GM21515 (cell line): Measurements from ENCODE around the gene CLCF1.

Experiments used
- ATAC-seq: cut with Tn5 transposase; IDR thresholded peaks from one replicate; pipeline ENCODE4 v1.9.1; 2021; ENCODE audit not compliant: unreplicated experiment

CLCF1 gene

GRCh38 chr11:67372993-67373647 lies at the start of gene CLCF1:
CLCF1 (minus strand) TSS chr11:67373598; CDS start chr11:67373539, 59 bp downstream.
- ATAC-seq: no peak

DNA sequence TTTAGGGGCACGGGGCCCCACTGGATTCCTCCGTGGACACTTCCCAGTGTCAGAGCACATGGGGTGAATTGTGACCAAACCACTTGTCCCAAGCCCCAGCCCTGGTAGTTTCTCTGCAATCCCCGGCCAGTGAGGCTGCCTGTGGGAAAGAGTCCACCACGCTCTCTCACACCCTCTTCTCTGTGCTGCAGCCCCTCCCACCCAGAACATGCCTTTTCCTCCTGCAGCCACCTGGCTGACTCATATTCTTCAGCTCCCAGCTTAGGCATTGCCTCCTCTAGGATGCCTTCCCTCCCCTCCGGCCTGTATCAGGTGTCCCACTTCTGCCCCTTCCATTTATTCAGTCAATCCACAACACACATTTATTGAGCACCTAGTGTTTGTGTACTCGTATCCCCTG lies 49.5 kb upstream of the CLCF1 start:
- no peak for ATAC-seq

DNA sequence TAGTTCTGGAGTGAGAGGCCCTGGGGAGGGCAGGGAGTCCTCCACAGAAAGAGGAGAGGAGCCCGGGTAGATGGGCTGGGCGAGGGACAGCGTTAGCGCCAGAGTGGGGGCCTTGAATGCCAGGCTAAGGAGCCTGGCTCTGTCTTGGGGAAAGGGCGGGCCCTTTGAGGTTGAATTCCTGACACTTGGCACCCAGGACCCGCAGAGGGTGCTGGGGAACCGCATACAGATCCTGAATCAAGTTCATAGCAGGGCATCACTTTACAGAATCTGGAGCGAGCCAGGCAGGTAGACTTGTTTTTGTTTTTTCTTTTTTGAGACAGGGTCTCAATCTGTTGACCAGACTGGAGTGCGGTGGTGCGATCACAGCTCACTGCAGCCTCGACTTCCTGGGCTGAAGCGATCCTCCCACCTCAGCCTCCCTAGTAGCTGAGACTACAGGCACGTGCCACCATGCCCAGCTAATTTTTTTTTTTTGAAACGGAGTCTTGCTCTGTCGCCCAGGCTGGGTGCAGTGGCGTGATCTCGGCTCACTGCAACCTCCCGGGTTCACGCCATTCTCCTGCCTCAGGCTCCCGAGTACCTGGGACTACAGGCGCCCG lies 48.1 kb upstream of the CLCF1 start:
- no peak for ATAC-seq

GRCh38 chr11:67420646-67421429 lies 47.4 kb upstream of the CLCF1 start:
- ATAC-seq: peak; percentile 80

DNA sequence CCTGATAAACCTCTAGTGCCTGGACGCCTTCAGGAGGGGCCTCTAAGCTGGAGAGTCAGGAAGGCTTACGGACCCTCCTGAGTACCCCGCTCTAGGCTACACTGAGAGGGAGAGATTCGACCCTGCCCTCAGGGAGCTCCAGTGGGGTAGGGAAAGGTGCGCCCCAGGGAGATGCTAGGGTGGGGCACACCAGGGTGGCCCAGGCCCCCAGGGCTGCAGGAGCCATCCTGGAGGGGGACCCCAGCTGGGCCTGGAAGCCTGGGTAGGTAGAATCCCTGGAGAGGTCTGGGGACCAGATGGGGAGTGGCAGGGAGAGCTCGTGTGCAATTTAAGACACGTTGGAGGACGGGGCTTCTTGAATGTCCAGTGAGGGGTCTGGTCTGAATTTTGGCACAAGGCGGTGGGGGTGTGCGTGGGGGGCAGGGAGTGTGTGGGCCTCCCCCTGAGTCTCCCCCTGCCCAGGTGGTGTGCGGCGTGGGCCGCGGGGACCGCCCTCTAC lies 46.8 kb upstream of the CLCF1 start:
- no peak for ATAC-seq

- ATAC-seq: no peak
Observed at GRCh38 chr11:67419325-67420049, 46.1 kb upstream of the CLCF1 start.

DNA sequence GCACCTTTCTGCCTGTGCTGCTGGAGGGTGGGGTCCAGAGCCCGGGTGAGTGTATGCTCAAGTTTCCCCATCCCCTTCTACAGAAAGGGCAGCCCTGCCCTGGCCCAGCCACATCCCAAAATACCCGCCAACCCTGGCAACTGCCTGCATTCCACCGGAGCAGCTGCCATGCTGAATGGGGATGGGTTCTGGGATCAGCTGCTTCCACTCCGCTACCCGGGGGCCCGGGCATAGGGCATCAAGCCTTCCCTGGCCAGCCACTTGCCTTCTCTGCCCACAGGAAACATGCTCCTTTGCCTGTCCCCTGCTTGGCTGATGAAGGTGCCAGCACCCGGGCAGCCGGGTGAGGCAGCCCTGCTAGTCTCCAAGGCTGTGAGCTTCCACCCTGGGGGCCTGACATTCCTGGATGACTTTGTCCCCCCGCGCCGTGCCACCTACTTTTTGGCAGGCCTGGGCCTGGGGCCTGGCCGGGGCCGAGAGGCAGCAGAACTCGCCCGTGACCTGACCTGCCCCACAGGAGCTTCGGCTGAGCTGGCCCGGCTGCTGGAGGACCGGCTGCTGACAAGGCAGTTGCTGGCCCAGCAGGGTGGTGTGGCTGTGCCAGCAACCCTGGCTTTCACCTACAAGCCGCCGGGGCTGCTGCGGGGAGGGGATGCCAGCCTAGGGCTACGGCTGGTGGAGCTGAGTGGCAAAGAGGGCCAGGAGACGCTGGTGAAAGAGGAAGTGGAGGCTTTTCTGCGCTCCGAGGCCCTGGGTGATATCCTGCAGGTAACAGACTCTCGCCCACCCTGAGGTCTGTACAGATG lies 45.3 kb upstream of the CLCF1 start:
- ATAC-seq: no peak

DNA sequence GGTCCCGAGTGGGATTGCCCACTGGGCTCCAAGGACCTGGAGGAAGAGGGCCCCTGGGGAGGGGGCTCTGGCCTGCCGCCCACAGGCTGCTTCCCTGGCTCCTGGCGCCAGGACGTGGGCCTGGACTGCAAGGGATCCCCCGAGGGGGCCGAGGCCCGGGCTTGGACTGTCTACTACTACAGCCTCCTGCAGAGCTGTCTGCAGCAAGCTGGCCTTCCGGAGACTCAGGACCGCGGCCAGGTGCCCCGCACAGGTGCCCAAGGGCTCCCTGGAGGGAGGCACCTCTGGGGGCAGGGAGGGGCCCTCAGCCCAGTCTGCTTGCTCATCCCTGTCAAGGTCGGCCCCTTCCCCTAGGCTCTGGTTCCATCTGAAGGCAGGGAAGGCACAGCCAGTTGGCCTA lies 44.0 kb upstream of the CLCF1 start:
- no peak for ATAC-seq

- no peak for ATAC-seq
Observed at GRCh38 chr11:67416416-67417335, 43.3 kb upstream of the CLCF1 start.

DNA sequence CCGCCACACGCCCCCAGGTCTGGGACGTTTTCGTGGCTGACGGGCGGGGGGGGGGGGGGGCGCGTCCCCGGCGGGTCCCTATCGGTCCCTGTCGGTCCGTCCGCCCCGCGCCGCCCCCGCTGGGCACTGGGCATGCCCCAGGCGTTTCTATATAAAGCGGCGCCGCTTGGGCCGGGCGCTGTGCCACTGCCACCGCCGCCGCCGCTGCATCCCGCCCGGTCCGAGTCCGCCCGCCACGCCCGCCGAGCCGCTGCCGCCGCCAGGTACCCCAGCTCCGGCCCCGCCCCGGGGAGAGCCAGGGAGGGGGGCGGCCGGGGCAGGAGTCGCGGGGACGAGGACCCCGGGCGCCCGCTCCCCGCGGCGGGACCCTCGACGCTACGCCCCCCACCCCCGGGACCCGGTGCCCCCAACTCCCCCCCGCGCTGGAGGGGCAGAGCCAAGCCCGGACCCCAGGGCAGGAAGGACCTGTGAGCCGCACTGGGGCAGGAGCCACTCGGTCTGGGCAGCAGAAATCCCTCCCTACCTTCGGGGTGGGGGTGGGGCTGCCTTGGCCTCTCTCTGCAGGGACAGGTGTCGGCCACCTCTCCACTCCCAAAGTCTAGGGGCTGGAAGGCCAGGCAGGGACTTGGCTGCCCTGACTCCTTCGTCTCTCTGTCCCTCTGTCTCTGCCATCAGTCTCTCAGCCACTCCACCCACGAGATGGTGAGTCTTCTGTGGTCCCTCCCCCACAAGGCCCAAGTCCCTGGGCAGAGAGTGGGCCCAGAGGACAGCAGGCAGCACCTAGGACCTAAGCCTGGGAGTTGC lies 42.3 kb upstream of the CLCF1 start, which contains the start of gene CARNS1:
Gene CARNS1 (plus strand): TSS at position 178 of the 804 bp plus-strand sequence. CDS start 522 bp downstream, at position 700.
- no peak for ATAC-seq

GRCh38 chr11:67413266-67413849 lies 40.0 kb upstream of the CLCF1 start:
- ATAC-seq: no peak

DNA sequence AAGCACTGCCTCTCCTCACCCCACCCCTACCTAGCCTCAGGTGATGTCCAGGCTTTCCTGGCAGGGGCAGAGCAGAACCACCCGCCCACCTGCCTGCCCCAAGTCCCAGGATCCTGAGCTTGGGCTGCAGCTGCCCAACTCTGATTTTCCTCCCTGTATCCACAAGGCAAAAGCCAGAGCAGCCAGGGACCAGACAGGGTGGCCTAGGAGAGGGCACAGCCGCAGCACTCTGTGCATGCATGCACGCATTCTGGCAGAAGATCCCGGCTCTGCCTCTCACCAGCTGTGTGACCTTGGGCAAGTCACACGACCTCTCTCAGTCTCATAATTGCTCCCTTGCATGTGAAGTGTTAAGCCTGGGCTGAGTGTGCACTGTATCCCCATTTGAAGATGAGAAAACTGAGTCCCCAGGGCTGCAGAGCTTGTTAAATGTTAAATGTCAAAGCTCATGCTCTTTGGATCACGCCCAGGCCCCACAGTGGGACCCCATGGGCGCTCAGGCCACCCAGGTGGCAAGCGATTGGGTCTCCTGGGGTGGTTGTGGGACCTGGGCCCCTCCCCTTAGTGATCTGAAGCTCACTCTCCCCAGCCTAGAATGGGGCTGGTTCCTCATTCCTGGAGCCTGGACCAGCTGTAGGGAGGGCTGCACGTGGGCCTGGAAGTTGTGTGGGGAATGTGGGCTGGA lies 39.2 kb upstream of the CLCF1 start:
- ATAC-seq: no peak

DNA sequence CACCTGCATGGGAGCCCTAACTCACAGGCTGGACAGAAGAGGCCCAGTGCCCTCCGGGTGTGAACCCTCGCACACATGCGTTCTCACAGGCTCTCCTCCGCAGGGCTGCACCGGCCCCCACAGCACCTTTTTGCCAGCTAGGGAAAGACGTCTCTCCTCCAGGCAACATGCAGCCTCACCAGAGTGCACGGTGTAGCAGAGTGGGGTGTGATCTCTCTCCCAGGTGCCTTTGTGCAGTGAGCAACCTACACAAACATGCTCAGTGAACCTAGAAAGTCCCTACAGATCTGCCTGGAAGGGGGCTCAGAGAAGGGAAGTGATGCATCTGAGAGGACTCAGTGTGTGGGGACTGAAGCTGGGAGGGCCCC lies 38.4 kb upstream of the CLCF1 start:
- no peak for ATAC-seq

GRCh38 chr11:67410984-67411784 lies 37.8 kb upstream of the CLCF1 start:
- ATAC-seq: no peak

DNA sequence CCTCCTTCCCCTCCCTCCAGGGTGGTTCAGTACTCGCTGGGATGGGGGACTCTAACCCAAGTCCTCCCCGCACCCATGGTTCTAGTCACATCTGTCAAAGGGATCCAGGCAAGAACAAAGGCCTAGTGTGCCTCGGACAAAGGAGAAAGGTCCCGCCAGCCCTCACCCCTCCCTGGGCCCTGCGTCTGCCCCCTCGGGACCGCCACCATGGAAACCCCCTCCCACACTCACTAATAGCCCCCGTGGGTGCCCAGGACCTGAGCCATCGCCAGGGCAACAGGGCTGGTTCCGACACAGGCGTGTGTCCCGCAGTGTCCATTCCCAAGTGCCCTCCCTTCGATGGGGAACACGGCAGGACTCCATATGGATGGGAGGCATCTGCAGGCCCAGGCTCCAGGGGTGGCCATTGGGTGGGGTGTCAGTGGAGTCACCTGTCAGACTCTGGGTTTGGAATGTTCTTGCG lies 37.0 kb upstream of the CLCF1 start:
- ATAC-seq: no peak

DNA sequence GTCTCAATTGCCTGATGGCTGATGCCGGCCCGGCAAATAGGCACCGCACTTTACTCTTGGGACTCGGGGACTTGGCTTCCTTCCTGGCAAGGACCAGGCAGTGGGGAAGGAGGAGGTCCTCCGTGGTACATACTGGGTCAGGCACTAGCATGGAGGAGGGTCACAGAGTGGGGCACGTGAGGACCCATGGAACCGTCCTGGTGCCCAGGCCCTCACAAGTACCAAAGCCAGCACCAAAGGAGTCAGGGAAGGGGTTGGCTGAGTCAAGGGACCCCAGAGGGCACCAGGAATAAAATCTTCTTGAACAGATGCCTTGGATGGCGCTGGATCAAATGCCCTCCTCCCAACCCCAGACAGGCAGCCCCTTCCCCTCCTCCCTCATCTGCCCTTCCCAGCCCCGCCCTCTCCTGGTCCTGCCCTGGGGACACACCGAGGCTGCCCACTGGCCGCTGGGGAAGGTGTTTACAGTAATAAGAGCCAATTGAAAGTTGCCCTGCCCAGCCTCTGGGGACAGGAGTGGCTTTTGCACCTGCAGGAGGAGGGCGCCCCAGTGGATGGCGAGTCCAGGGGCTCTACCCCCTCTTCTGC lies 36.5 kb upstream of the CLCF1 start:
- ATAC-seq: no peak
